HL-60/S4 (cell line): ENCODE data around the gene UCMA.
"Not testable (repeated sequence)": the region's sequence is repeated elsewhere in the genome, so short reads cannot be mapped to it uniquely, and the experiment has no call there.

Experiments used
- in situ Hi-C: fragments of 300-500 bp; cut with MboI; formaldehyde crosslinking; loops from 2 replicates; pipeline ENCODE4 v1.14.3; 2022; ENCODE audit warnings: low sequenced_read_pairs

UCMA gene, protein sequence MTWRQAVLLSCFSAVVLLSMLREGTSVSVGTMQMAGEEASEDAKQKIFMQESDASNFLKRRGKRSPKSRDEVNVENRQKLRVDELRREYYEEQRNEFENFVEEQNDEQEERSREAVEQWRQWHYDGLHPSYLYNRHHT

DNA sequence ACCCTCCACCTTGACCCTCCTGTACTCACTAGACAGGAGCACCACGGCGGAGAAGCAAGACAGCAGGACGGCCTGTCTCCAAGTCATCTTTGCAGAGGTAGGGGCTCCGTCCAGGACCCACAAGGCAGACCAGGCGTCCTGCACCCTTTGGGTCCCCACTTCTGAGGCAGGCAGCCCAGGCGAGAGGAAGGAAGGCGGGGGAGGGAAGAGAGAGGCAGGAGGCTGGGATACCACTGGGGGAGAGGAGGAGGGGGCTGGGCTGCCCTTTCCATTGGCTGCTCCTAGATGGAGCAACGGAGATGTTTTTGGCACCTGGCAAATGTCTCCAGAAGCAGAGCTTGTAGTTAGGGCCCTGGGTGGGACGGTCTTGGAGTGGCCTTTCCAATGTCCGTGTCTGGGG is at the start of gene UCMA:
Gene UCMA (minus strand): TSS at position 203 of the 400 bp plus-strand sequence. CDS start 116 bp downstream, at position 87.
- in situ Hi-C loops, result no loop called here

DNA sequence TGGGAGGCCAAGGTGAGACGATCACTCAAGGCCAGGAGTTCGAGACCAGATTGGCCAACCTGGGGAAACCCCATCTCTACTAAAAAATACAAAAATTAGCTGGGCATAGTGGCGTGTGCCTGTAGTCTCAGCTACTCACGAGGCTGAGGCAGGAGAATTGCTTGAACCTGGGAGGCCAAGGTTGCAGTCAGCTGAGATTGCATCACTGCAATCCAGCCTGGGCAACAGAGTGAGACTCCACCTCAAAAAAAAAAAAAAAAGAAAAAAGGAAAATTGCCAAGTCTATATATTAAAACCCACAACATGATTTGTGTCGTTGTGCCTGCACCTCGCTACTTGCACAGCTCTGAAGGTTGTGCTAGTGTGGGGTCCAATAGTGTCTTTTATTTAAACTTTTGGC is 48.2 kb upstream of the UCMA start:
- in situ Hi-C loops, result not testable (repeated sequence)

DNA sequence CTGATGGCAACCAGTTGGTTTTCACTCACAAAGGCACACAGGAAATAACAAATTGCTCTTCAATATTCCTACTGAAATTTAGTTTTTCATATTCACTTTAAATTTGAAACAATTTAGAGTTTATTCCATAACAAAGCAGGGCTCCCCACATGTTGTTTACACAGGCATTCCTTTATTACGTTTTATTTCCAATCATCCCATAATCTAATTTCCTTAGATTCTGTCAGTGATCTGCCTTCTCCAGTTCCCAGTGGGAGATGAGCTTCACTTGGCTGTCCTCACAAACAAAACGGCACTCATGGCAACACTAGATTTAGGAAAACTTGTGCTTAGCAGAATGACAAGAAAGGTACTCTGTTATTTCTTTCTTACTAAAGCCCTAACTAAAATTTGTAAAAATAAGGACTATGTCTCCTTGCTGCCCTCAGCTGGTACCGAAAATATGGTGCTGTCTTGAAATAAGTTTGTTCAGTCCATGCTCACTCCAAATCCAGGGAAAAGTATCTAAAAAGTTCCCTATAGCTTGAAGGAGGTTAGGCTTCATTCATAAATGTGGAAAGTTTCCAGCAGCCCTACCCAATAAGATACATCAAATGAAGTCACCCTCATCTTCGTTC is 42.7 kb upstream of the UCMA start:
- in situ Hi-C loops, result no loop called here

DNA sequence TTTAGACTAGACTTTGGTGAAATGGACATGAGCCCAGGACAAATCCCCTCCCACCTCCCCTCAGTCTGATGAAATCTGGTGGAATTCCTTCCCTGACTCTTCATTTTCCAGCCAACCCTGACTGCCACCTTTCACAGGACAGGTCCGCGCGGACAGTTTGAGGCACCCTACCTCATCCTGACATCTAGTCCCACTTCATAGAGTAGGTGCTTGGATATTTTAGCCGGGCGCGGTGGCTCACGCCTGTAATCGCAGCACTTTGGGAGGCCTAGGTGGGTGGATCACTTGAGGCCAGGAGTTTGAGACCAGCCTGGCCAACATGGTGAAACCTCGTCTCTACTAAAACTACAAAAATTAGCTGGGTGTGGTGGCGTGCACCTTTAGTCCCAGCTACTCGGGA is 42.0 kb upstream of the UCMA start:
- in situ Hi-C loops, result not testable (repeated sequence)

DNA sequence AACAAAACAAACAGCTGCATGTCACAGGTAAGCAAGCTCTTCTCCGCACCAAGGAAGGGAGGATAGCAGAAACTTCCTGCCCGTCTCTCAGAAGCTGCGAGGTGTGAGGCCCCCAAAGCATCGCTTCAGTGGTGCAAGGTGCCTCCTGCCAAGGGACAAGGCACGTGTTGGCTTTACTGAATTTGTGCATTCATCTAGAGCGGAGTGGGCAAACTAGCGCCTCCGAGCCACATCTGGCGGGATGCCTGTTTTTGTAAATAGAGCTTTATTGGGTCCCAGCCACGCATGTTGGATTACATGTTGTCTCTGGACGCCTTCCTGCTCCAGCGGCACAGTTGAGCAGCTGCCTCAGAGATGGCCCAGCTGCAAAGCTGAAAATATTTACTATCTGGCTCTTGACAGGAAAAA is 38.0 kb upstream of the UCMA start:
- in situ Hi-C loops, result no loop called here

DNA sequence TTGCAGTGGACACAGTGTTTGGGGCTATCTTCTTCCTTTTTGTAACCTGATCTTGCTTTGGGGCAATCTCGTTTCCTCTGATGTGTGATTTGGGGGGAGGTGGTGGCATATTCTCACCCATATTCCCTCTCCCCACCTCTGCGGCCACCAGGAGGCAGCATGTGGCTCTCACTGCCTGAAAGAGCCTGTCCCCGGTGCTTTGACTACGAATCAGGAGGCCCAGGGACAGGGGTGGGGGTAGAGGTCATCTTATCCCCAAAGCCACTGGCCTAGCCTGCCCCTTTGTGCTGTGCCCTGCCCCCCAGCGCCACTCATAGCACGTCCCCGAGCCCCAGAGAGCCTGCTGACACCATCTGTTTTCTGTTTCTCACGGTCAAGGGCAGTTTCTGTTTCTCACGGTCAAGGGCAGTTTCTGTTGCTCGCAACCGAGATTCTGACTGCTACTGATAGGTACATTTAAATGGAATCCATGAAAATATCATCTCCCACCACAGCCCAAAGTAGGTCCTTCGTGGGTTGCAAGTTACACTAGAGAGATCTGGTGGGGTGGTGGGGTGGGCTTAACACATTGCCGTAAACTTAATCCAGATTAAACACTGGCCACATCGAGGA is 37.5 kb upstream of the UCMA start:
- in situ Hi-C loops, result no loop called here

DNA sequence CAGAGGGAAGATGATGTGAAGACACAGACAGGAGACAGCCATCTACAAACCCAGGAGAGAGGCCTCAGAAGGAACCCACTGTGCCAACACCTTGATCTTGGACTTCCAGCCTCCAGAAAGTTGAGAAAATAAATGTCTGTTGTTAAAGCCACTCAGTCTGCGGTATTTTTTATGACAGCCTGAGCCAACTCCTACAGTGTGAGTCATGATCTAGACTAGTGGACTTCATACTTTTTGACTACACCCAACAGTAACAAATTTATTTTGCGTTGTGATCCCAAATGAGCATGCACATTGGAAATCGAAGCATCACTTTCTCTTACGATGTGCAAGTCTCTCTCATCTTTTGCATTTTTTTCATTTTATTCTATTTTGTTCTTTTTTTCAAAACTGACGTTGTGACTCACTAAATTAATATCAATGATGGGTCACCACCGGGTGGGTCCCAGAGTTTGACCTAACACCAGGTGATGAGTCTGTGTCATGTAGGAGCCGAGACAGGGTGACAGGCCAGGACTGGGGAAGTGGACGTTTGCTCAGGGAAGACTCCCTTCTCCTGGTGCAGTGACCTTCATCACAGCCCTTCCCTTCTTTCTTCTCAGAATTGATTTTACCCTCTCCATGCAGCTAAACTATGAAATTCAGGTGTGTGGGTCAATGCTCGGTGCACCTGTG is 36.8 kb upstream of the UCMA start:
- in situ Hi-C loops, result no loop called here

DNA sequence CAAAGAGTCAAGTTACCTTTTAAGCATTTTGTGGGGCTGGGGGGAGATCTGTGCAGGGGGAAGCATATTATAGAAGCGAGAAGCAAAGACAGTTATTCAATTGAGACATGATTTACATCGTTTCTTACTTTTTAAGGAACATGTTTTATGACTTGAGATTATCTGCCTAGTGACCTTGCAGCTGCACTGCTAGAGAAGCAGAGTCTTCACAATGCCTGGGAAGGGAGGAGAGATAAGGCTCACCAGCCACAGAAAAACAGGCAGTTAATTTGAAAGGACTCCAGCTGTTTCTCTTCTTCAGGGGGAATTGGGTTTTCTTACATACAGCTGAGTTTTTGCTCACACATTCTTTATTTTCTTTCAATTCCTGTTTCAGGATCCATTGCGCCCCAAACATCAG is 34.7 kb upstream of the UCMA start:
- in situ Hi-C loops, result no loop called here

DNA sequence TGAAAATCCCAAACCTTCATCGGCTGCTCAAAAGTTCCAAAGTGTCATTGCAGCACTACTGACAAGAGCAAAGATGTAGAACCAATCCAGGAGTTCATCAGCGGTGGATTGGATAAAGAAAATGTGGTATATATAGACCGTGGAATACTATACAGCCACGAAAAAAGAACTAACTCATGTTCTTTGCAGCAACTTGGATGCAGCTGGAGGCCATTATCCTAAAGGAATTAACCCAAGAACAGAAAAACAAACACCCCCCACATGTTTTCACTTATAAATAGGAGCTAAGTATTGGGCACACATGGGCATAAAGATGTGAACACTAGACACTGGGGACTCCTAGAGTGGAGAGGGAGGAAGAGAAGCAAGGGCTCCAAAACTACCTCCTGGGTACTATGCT is 34.1 kb upstream of the UCMA start:
- in situ Hi-C loops, result no loop called here

DNA sequence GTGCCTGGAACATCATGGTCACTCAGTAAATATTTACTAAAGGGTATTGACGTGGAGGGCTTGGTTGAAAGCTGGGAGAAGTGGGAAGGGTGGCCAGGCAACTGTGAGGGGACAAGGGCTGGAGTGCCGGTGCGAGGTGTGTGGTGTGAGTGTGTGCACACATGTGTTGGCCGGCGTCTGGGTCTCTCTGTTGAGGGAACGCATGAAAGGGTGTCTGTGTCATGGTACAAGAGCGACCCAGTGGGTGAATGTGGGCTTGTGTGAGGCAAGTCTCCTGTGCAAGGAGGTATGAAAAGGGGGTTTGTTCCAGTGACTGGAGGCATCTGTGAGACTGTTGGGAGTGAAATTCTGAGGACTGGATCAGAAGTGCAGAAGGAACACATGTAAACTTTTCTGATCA is 29.4 kb upstream of the UCMA start:
- in situ Hi-C loops, result no loop called here

DNA sequence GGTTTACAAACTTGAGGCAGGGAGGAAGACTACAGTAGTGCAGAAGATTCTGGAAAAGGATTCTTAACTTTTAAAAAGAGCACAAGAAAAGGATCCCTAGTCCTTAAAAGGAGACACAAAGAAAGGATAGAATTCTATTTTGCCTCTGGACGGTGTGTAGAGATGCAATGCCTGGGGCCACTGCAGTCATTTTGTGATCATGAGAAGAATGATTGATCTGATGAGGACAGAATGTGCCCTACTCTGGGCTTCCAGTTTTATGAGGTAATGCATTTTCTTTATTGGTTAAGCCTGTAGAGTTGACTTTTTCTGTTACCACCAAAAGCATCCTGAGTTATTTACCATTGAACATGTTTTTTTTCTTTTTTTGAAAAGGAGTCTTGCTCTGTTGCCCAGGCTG is 28.3 kb upstream of the UCMA start:
- in situ Hi-C loops, result no loop called here

DNA sequence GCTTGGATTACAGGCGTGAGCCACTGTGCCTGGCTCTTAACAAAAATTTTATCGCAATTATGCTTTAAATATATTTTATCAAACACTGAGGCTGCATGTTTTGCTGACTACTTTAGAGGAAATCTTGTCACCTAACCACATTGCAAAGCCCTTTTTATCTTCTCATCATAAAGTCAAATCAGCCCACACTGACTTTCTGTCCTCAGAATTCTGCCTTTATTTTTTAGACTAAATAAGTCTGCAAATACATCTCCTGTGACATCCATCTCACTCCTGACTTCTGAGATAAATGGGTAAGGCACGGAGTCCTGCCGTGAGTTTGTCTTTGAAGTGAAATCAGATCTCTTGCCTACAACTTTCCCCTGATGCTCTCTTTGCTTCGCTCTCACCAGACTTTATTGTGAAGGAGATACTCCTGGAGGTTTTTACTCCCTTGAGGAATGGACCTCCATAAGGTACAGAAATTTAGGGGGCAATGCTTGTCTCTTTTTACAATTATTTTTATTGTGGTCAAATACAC is 23.5 kb upstream of the UCMA start:
- in situ Hi-C loops, result no loop called here

DNA sequence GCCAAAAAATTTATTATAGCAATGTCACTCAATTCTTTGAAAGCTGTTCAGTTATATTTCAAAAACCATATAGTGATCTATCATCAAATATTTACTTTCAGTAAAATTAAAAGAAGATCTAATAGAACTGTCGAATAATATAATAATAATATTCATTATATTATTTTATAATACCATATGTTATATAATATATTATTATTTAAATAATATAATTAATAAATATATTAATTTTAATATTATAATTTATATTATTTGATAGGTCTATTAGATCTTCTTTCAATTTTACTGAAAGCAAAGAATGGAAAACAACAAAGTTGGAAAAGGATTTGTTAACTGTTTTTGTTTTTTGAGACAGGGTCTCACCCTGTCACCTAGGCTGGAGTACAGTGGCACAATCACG is 22.5 kb upstream of the UCMA start:
- in situ Hi-C loops, result no loop called here

DNA sequence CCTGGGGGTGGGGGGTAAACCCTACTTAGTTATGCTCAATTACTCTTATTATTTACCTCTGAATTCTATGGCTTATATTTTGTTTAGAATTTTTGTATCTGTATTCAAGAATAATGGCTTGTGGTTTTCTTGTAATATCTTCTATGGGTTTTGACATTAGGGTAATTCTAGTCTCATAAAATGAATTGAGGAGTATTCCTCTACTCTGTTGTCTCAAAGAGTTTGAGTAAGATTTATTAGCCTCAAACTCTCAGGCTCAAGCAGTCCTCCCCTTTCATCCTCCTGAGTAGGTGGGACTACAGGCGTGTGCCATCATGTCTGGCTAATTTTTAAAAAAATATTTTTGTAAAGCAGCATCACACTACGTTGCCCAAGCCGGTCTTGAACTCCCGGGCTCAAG is 19.6 kb upstream of the UCMA start:
- in situ Hi-C loops, result no loop called here

DNA sequence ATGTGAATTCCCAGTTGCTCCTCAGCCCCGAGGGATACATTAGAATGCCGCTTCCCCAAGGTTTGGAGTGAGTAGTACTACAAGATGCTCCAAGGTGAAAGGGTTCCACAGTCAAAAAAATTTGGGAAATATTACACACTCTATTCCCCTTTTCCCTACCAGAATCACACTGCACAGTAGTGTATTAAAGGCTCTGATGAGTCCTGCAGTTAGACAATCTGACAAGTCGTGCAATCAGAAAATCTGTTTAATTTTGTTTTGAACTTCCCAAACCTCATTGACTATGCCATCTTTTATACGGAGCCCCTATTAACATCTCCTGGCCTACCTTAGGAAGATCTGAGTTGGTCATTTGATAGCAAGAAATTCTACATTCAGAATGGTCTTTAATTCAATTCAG is 13.6 kb upstream of the UCMA start:
- in situ Hi-C loops, result no loop called here

DNA sequence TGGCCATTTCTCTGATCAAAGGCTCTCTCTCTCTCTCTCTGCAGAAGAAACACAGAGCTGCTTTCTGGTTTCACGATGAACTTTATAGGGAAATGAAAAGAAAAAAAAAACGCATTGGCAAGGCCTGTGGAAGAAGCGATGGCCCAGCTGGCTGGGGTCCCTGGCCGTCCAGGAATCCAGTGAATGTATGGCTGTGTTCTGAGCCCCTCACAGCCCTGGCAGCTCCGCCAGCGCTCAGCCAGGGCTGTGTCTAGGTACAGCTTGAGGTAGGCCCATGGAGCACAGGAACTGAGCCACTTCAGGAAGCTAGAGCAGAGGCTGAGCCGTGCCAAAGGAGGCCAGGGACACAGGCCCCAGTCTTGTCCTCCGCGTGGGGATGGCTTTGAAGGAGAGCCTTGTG is 13.1 kb upstream of the UCMA start:
- in situ Hi-C loops, result no loop called here

DNA sequence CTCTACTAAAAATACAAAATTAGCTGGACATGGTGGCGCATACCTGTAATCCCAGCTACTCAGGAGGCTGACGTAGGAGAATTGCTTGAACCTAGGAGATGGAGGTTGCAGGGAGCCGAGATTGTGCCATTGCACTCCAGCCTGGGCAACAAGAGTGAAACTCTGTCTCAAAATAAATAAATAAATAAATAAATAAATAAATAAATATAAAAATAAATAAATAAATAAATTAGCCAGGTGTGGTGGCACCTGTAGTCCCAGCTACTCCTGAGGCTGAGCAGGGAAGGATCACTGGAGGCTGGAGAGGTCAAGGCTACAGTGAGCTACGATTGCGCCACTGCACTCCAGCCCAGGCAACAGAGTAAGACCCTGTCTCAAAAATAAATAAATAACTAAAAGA is 8.1 kb upstream of the UCMA start:
- in situ Hi-C loops, result not testable (repeated sequence)

DNA sequence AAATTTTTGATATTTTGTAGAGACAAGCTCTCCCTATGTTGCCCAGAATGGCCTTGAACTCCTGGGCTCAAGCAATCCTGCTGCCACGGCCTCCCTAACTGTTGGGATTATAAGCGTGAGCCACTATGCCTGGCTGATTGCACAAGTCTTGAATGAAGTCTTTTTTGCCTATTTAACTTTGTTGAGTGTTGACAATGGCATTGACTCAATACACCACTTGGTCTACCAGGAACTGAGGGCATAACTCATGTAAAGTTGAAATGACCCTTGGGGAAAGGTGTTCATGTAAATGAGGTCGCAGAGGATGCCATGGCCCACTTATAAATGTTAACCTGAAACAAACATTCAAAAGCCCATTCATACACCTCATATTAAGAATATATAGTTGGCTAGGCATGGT is 7.4 kb upstream of the UCMA start:
- in situ Hi-C loops, result no loop called here

DNA sequence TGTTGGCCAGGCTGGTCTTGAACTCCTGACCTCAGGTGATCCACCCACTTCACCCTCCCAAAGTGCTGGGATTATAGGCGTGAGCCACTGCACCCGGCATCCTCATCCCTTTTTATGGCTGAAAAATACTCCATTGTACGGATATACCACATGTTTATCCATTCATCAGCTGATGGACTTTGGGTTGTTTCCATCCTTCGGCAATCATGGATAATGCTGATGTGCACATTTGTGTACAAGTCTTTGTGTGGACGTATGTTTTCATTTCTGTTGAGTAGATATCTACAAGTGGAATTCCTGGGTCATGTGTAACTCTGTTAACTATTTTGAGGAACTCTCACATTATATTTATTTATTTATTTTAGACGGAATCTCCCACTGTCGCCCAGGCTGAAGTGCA is 5.7 kb upstream of the UCMA start:
- in situ Hi-C loops, result no loop called here

DNA sequence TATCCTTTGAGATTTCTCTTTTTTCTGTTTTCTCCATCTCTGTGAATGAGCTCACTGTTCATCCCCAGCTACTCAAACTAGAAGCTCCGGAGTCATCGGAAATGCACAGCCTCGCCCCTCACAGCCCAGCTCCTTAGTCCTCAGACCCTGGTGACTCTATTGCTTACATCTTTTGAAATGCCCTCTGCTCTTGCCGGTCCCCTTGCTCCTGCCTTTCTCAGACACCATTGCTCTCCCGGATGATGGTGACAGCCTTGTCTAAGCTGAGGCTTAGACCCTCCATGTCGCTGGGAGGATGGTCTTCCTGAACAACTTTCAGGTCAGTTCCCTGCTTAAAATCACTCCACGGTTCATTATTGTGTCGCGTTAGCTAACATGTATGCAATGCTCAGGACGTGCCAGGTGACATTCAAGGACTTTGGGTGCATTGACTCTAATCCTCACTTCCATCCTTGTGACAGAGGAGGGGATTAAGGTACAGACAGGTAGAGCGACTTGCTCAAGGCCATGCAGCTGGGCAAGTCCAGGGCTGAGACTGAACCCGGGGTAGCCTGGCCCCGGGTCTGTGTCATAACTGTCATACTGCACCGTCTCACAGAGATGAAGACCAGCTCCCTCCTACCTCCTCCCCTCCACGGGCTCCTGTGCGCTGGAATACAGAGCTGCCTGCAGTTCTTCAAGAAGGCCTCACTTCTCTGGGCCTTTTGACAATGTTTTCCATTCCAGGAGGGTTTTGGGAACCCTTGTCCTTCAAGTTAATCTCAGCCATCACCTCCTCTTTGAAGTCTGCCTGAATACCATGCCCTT is 4.3 kb upstream of the UCMA start:
- in situ Hi-C loops, result no loop called here

DNA sequence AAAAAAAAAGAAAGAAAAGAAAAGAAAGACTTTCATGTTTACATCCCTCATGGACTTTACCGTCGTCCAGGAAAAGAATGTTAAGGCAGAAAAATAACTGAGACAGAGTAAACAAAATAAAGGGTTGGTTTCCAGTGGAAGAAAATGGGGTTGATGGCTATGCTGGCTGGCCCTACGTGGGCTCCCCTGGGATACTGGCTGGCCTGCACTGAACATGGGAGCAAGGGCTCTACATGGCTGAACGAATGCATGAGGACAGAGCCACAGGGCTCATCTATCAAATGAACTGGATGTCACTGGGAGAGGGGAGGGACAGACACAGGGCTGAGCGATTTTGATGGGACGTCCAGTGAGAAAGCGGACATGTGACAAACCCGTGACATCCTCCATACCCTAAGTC is 2.5 kb upstream of the UCMA start:
- in situ Hi-C loops, result no loop called here
